WTC11 (cell line): ENCODE measurements around the gene KISS1R. TPM values are rescaled to one million over a fixed set of nuclear protein-coding genes. Genes with fewer than 3 reads are reported as not detected.

Experiments
- ATAC-seq: fragments of 200-7000 bp; cut with Tn5 transposase; 2 replicates; pipeline ENCODE4 v1.10.0; 2021; ENCODE audit warnings: mild to moderate bottlenecking, moderate library complexity
- CTCF ChIA-PET: fragments of 300-600 bp; sonication (Branson Sonifier 250); formaldehyde crosslinking; loops from one replicate; lab custom pipeline; 2021; ENCODE audit warnings: antibody characterized with exemption; lab: Charles Lee
- POLR2A ChIA-PET: fragments of 350-600 bp; sonication (Branson Sonifier 250); formaldehyde crosslinking; loops from one replicate; lab custom pipeline; 2021; ENCODE audit warnings: antibody characterized with exemption; lab: Charles Lee
- DNase-seq: peaks from one replicate; pipeline ENCODE4 v3.0.0; 2021; ENCODE audit warnings: low spot score
- H3K27ac Mint-ChIP-seq: 2 replicates; pipeline ENCODE4 v1.8.0; 2021; ENCODE audit warnings: mixed read lengths
- H3K27me3 Mint-ChIP-seq: 2 replicates; pipeline ENCODE4 v1.8.0; 2021; ENCODE audit warnings: low read depth, mild to moderate bottlenecking, moderate library complexity, mixed read lengths
- H3K36me3 Mint-ChIP-seq: 2 replicates; pipeline ENCODE4 v1.8.0; 2021; ENCODE audit warnings: mixed read lengths
- H3K4me1 Mint-ChIP-seq: 2 replicates; pipeline ENCODE4 v1.8.0; 2022; ENCODE audit warnings: mixed read lengths
- H3K4me3 Mint-ChIP-seq: 2 replicates; pipeline ENCODE4 v1.8.0; 2021; ENCODE audit warnings: mild to moderate bottlenecking, moderate library complexity, mixed read lengths
- H3K9me3 Mint-ChIP-seq: 2 replicates; pipeline ENCODE4 v1.8.0; 2021; ENCODE audit warnings: mixed read lengths
- AFF4 ChIP-seq: sonication (generic); formaldehyde crosslinking; IDR thresholded peaks from 2 replicates; pipeline ENCODE4 v1.8.1; 2023; ENCODE audit warnings: mild to moderate bottlenecking, missing genetic modification reagents, borderline replicate concordance
- ATF1 ChIP-seq: sonication (generic); formaldehyde crosslinking; IDR thresholded peaks from 2 replicates; pipeline ENCODE4 v1.8.1; 2023; ENCODE audit warnings: mild to moderate bottlenecking, moderate library complexity, missing genetic modification reagents
- E2F1 ChIP-seq: sonication (generic); formaldehyde crosslinking; IDR thresholded peaks from 2 replicates; pipeline ENCODE4 v1.8.0; 2022; ENCODE audit warnings: mild to moderate bottlenecking, missing genetic modification reagents
- E2F5 ChIP-seq: sonication (generic); formaldehyde crosslinking; IDR thresholded peaks from 2 replicates; pipeline ENCODE4 v1.8.1; 2022; ENCODE audit warnings: mild to moderate bottlenecking, moderate library complexity, missing genetic modification reagents
- ETV6 ChIP-seq: sonication (generic); formaldehyde crosslinking; IDR thresholded peaks from 2 replicates; pipeline ENCODE4 v1.8.1; 2022; ENCODE audit warnings: mild to moderate bottlenecking, missing genetic modification reagents
- FOXP1 ChIP-seq: sonication (generic); formaldehyde crosslinking; IDR thresholded peaks from 2 replicates; pipeline ENCODE4 v1.8.0; 2022; ENCODE audit warnings: missing genetic modification reagents, mild to moderate bottlenecking, moderate library complexity, borderline replicate concordance
- GABPB1 ChIP-seq: sonication (generic); formaldehyde crosslinking; IDR thresholded peaks from 2 replicates; pipeline ENCODE4 v1.8.1; 2023; ENCODE audit warnings: mild to moderate bottlenecking, missing genetic modification reagents
- IRF2 ChIP-seq: sonication (generic); formaldehyde crosslinking; IDR thresholded peaks from 2 replicates; pipeline ENCODE4 v1.8.0; 2022; ENCODE audit warnings: low read depth, missing genetic modification reagents, borderline replicate concordance
- NFYB ChIP-seq: sonication (generic); formaldehyde crosslinking; conservative IDR thresholded peaks from 2 replicates; pipeline ENCODE4 v1.8.0; 2022; ENCODE audit warnings: low read depth, missing genetic modification reagents
- RELA ChIP-seq: sonication (generic); formaldehyde crosslinking; IDR thresholded peaks from 2 replicates; pipeline ENCODE4 v1.8.1; 2022; ENCODE audit warnings: missing genetic modification reagents, mild to moderate bottlenecking, borderline replicate concordance
- SMAD4 ChIP-seq: sonication (generic); formaldehyde crosslinking; IDR thresholded peaks from 2 replicates; pipeline ENCODE4 v1.8.0; 2022; ENCODE audit warnings: mild to moderate bottlenecking, missing genetic modification reagents
- SOX15 ChIP-seq: fragments of 250-450 bp; sonication (Bioruptor Pico); IDR thresholded peaks from 2 replicates; pipeline ENCODE4 v1.9.0; 2021; ENCODE audit warnings: mild to moderate bottlenecking
- SP1 ChIP-seq: sonication (generic); formaldehyde crosslinking; conservative IDR thresholded peaks from 2 replicates; pipeline ENCODE4 v1.8.1; 2022; ENCODE audit warnings: missing genetic modification reagents
- STAT6 ChIP-seq: sonication (generic); formaldehyde crosslinking; conservative IDR thresholded peaks from 2 replicates; pipeline ENCODE4 v1.8.1; 2023; ENCODE audit warnings: mild to moderate bottlenecking, low read depth, missing genetic modification reagents, moderate library complexity
- ZNF232 ChIP-seq: sonication (generic); formaldehyde crosslinking; IDR thresholded peaks from 2 replicates; pipeline ENCODE4 v1.8.0; 2022; ENCODE audit warnings: mild to moderate bottlenecking, missing genetic modification reagents
- ZNF396 ChIP-seq: fragments of 250-450 bp; sonication (Bioruptor Pico); IDR thresholded peaks from 2 replicates; pipeline ENCODE4 v1.8.0; 2021; ENCODE audit warnings: mild to moderate bottlenecking, moderate library complexity, borderline replicate concordance
- total RNA-seq: library from RNA; stranded (reverse); gene quantifications from 3 replicates; pipeline ENCODE4 v1.2.3, GENCODE V29; 2021
- TF ChIP-seq, protein P1 (sequence below): sonication (generic); formaldehyde crosslinking; IDR thresholded peaks from 2 replicates; pipeline ENCODE4 v1.8.1; 2023; ENCODE audit warnings: mild to moderate bottlenecking, missing genetic modification reagents, moderate library complexity
- TF ChIP-seq, protein P2 (sequence below): sonication (generic); formaldehyde crosslinking; IDR thresholded peaks from 2 replicates; pipeline ENCODE4 v1.8.0; 2022; ENCODE audit warnings: mild to moderate bottlenecking, missing genetic modification reagents

The KISS1R gene
- total RNA-seq, 1 experiment from 2014 or later: 2.9 TPM

- Mint-ChIP-seq H3K4me3 (peak overlapping the region; percentile 59), H3K27me3 (no peaks in the 10 kb centered on the region), H3K4me1 (peaks cover 5% of the 10 kb centered on the region)
- peak; percentile 3; the same call in 1 of the 2 replicates for ATAC-seq
- POLR2A ChIA-PET: interaction anchor here (0.6 to 0.8 kb wide), 2 partner anchors 27 to 62 kb away, joined by 3 to 4 read pairs; no protein-coding TSS in a partner anchor
- no peak for TF ChIP-seq ATF1 (CRISPR knock-in tag)
- peak; percentile 36; the same call in 1 of the 2 replicates for TF ChIP-seq FOXP1 (CRISPR knock-in tag)
- TF ChIP-seq ZNF396 (CRISPR knock-in tag): no peak
- 0 out of 2 replicates have a peak, but pooled peaks have one; percentile 16 for TF ChIP-seq SP1 (CRISPR knock-in tag)
- TF ChIP-seq, all 79 proteins: peak for 2
- peaks cover 20% of the 10 kb centered on the region for H3K36me3 Mint-ChIP-seq
- peak overlapping the region; percentile 95 for H3K27ac Mint-ChIP-seq
- no peaks in the 10 kb centered on the region for H3K9me3 Mint-ChIP-seq
- CTCF ChIA-PET: interaction anchor here (0.7 to 2.1 kb wide), 4 partner anchors 8 to 47 kb away, joined by 3 to 7 read pairs (median 3); no protein-coding TSS in a partner anchor
- DNase-seq: peak; percentile 62
Observed at GRCh38 chr19:871446-872265, 45.5 kb upstream of the KISS1R start.

DNA sequence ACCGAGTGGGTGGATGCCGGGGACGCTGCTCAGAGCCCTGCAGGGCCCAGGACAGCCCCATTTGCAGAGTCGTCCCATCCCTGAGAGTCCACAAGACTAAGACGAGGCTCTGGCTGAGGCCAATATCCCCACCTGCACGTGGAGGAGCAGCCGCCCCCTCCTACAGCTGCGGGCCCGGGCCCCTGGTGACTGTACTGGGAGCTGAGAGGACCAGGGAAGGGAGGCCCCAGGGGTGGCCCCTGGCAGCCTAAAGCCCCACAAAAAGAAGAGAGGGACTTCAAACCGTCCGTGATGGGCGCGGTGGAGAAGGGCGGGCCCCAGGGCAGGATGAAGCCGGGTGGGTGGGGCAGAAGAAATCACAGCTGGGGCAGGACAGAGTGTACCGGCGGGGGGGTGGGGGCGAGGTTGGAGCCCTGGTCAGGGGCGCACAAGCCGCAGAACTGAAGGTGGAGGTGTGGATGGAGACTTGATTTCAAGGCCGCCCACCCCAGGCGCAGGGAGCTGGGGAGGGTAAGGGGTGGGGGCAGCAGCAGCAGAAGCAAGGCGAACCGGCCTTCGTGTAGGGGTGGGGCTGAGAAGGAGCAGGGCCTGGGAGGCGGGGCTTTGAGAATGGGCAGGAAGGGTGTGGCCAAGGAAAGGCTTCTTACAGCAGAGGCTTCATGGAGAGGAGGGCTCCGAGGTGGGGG, 44.7 kb upstream of the KISS1R start:
- Mint-ChIP-seq H3K9me3 (no peaks in the 10 kb centered on the region), H3K4me1 (peaks cover 3% of the 10 kb centered on the region), H3K27me3 (no peaks in the 10 kb centered on the region), H3K27ac (no peak overlapping the region; the same call in 1 of the 2 replicates), H3K36me3 (peaks cover 20% of the 10 kb centered on the region), H3K4me3 (peak overlapping the region; percentile 59)
- ChIA-PET CTCF (interaction anchor here (0.7 to 2.1 kb wide), 4 partner anchors 9 to 46 kb away, joined by 3 to 7 read pairs (median 3); no protein-coding TSS in a partner anchor), POLR2A (interaction anchor here (0.6 to 1.3 kb wide), 2 partner anchors 8 to 55 kb away, joined by 3 to 4 read pairs; no protein-coding TSS in a partner anchor)
- peak; percentile 91 for DNase-seq
- ATAC-seq: peak; percentile 78
- TF ChIP-seq E2F5 (CRISPR knock-in tag) (no peak), ZNF396 (CRISPR knock-in tag) (no peak), SOX15 (CRISPR knock-in tag) (no peak), RELA (CRISPR knock-in tag) (no peak), ETV6 (no peak), SMAD4 (no peak), AFF4 (CRISPR knock-in tag) (no peak), NFYB (CRISPR knock-in tag) (no peak), STAT6 (no peak), ZNF232 (CRISPR knock-in tag) (no peak), E2F1 (no peak), GABPB1 (no peak), IRF2 (no peak), ATF1 (CRISPR knock-in tag) (no peak)
- TF ChIP-seq, protein P1, sequence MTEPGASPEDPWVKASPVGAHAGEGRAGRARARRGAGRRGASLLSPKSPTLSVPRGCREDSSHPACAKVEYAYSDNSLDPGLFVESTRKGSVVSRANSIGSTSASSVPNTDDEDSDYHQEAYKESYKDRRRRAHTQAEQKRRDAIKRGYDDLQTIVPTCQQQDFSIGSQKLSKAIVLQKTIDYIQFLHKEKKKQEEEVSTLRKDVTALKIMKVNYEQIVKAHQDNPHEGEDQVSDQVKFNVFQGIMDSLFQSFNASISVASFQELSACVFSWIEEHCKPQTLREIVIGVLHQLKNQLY (CRISPR knock-in tag): no peak
- TF ChIP-seq, protein P2, sequence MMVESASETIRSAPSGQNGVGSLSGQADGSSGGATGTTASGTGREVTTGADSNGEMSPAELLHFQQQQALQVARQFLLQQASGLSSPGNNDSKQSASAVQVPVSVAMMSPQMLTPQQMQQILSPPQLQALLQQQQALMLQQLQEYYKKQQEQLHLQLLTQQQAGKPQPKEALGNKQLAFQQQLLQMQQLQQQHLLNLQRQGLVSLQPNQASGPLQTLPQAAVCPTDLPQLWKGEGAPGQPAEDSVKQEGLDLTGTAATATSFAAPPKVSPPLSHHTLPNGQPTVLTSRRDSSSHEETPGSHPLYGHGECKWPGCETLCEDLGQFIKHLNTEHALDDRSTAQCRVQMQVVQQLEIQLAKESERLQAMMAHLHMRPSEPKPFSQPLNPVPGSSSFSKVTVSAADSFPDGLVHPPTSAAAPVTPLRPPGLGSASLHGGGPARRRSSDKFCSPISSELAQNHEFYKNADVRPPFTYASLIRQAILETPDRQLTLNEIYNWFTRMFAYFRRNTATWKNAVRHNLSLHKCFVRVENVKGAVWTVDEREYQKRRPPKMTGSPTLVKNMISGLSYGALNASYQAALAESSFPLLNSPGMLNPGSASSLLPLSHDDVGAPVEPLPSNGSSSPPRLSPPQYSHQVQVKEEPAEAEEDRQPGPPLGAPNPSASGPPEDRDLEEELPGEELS: no peak
